Measurements from ENCODE around the gene CHPT1. TPM values are rescaled to one million over a fixed set of nuclear protein-coding genes. Genes with fewer than 3 reads are reported as not detected.

Gene CHPT1
- total and polyA plus RNA-seq, 3 donors from 2014 or later, result 150 to 267 (median 154) TPM

DNA sequence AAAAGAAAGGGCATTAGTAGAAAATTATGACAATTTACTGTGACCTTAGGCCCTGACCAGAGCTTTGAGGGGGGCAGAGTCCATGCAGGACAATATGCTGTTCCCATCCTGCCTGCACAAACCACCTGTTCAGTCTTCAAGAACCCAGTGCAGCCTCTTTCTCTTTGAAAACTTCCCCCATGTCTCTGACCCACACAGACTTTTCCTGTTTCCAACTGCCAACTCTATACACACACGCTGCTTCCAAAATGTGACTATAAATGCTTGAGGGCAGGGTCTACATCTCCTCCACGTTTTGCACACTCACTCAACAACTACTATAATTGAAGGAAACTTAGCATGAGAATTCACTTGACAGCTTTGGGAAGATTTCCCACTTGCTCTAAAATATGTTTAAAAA, 78.4 kb downstream of the CHPT1 start:
- no peak for TF ChIP-seq POLR2A (IDR thresholded peaks at IDR 0.05)
- TF ChIP-seq, protein P1, sequence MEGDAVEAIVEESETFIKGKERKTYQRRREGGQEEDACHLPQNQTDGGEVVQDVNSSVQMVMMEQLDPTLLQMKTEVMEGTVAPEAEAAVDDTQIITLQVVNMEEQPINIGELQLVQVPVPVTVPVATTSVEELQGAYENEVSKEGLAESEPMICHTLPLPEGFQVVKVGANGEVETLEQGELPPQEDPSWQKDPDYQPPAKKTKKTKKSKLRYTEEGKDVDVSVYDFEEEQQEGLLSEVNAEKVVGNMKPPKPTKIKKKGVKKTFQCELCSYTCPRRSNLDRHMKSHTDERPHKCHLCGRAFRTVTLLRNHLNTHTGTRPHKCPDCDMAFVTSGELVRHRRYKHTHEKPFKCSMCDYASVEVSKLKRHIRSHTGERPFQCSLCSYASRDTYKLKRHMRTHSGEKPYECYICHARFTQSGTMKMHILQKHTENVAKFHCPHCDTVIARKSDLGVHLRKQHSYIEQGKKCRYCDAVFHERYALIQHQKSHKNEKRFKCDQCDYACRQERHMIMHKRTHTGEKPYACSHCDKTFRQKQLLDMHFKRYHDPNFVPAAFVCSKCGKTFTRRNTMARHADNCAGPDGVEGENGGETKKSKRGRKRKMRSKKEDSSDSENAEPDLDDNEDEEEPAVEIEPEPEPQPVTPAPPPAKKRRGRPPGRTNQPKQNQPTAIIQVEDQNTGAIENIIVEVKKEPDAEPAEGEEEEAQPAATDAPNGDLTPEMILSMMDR (IDR thresholded peaks at IDR 0.05), result no peak
- H3K36me3 ChIP-seq (ENCODE audit: low read depth, missing control alignments), result no peaks in the 10 kb centered on the region
- intact Hi-C loops (cut with DNase I; ENCODE audit: low total_unique reads), result loop anchor here (10.0 kb wide), 1 partner anchor 59 kb away; the partner anchor contains the start of gene GNPTAB
- no peaks in the 10 kb centered on the region for H3K4me1 ChIP-seq
- WGBS, 2 donors, result 67 to 82% methylated on average over 2 of the region's 2 CpGs
- DNase-seq, result no peak
- no peaks in the 10 kb centered on the region for H3K9me3 ChIP-seq
- H3K4me3 ChIP-seq, result no peak overlapping the region
- H3K27me3 ChIP-seq, result no peaks in the 10 kb centered on the region
- no peak overlapping the region for H3K27ac ChIP-seq

DNA sequence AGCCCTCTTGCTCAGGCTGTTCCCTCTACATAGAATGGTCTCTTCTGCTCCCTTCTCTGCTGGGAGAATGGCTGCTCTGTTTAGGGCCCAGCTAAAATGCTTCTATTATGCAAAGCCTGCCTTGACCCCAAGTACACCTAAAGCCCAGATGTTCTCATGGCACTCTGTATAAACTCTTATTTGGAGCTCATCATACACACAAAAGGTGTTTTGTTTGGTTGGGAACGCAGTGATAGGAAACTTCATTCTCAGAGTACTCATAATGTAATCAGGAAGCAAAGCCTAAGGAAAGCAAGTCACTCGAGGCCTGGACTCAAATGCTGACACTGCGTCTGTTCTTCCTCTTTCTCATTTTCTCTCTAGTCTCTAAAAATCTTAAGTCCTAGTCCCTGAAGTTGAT, 80.0 kb downstream of the CHPT1 start:
- no peaks in the 10 kb centered on the region for H3K9me3 ChIP-seq
- intact Hi-C loops (cut with DNase I; ENCODE audit: low total_unique reads), result loop anchor here (10.0 kb wide), 1 partner anchor 57 kb away; the partner anchor contains the start of gene GNPTAB
- 50 to 79% methylated on average over 3 of the region's 3 CpGs for WGBS, 2 donors
- H3K27me3 ChIP-seq, result no peaks in the 10 kb centered on the region
- H3K4me3 ChIP-seq, result no peak overlapping the region
- TF ChIP-seq POLR2A (IDR thresholded peaks at IDR 0.05), result no peak
- TF ChIP-seq, protein P1 (IDR thresholded peaks at IDR 0.05), result no peak
- no peaks in the 10 kb centered on the region for H3K36me3 ChIP-seq (ENCODE audit: low read depth, missing control alignments)
- no peak for DNase-seq
- H3K27ac ChIP-seq, result no peak overlapping the region
- no peaks in the 10 kb centered on the region for H3K4me1 ChIP-seq

DNA sequence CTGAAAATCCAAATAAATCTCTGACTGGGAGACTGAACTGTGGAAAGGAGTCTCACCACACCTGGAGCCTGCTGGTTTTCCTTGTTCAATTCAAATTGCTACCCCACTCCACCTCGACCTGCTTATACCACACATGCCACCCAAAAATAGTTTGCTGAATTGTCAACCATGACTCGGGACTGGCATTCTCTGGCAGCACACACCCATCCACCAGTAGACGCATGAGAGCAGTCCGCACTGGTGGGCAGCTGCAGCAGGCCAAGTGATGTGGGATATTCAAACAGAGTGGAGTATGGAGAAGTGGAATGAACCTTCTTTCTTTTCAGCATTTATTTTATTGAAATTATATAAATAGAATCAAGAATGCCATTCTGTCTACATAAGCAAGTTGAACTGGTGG, 80.5 kb downstream of the CHPT1 start:
- no peaks in the 10 kb centered on the region for H3K36me3 ChIP-seq (ENCODE audit: low read depth, missing control alignments)
- TF ChIP-seq, protein P1 (IDR thresholded peaks at IDR 0.05), result no peak
- no peak for TF ChIP-seq POLR2A (IDR thresholded peaks at IDR 0.05)
- 84 to 87% methylated on average over 4 of the region's 4 CpGs for WGBS, 2 donors
- intact Hi-C loops (cut with DNase I; ENCODE audit: low total_unique reads), result loop anchor here (10.0 kb wide), 1 partner anchor 57 kb away; the partner anchor contains the start of gene GNPTAB
- H3K27me3 ChIP-seq, result no peaks in the 10 kb centered on the region
- no peak overlapping the region for H3K27ac ChIP-seq
- no peaks in the 10 kb centered on the region for H3K4me1 ChIP-seq
- no peak overlapping the region for H3K4me3 ChIP-seq
- no peak for DNase-seq
- H3K9me3 ChIP-seq, result no peaks in the 10 kb centered on the region

Small RNA genes lying within 50 kb of the gene (small RNA-seq; reads per million reads assigned to genes)
- gene RNU6-101P (0 reads per million in 2 donors), gene RNY1P16 (0 reads per million in 2 donors)

Other genes starting within 250 kb of the CHPT1 start
- not detected for gene SPIC, start 222.3 kb upstream of the CHPT1 start, total RNA-seq
- not detected for gene SPIC, start 222.3 kb upstream of the CHPT1 start, polyA plus RNA-seq (ENCODE audit: insufficient read depth, low read depth, low replicate concordance)
- 1 to 10 TPM; 2.5 to 3.7 TPM for gene MYBPC1, start 102.7 kb upstream of the CHPT1 start, total RNA-seq
- gene MYBPC1, start 102.7 kb upstream of the CHPT1 start, polyA plus RNA-seq (ENCODE audit: insufficient read depth, low read depth, low replicate concordance), result 31.2 TPM
- gene SYCP3, start 41.8 kb downstream of the CHPT1 start, total RNA-seq, result 10 to 100 TPM; 42.4 to 69.4 TPM
- 127 TPM for gene SYCP3, start 41.8 kb downstream of the CHPT1 start, polyA plus RNA-seq (ENCODE audit: insufficient read depth, low read depth, low replicate concordance)
- gene GNPTAB, start 133.3 kb downstream of the CHPT1 start, total RNA-seq, result 10 to 100 TPM; 39.6 to 41.3 TPM
- gene GNPTAB, start 133.3 kb downstream of the CHPT1 start, polyA plus RNA-seq (ENCODE audit: insufficient read depth, low read depth, low replicate concordance), result 19.1 TPM
- 1 to 10 TPM; 4.4 to 4.5 TPM for gene DRAM1, start 179.9 kb downstream of the CHPT1 start, total RNA-seq
- gene DRAM1, start 179.9 kb downstream of the CHPT1 start, polyA plus RNA-seq (ENCODE audit: insufficient read depth, low read depth, low replicate concordance), result 13.1 TPM